ENCODE measurements around the gene CTDSPL.

The CTDSPL gene

GRCh38 chr3:37918627-37919026, 56.9 kb downstream of the CTDSPL start:
- no peak for DNase-seq

DNA sequence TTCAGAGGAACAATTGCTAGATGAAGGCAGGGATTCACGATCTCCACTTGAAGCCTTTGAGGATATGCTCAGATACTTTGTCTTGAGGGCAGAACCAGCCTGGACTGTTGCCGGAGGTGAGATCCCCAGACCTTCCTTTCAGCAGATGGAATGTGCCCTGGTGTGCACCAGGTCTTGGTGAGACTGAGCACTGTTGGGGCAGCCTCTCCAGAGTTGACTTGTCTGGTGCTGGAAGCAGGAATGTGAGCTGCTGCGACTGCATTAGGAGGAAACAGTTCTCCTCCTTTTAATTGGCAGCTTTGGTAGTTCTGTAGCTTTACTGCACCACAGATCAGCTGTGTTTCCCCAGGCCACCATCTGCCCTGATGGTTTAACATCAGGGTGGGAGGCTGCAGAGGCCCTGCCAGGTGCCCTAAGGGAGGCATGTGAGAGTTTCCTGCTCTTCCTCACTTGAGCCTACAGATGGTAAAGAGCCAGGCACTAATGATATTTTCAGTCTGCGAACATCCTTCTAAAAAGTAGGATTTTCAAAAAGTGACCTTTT, 58.5 kb downstream of the CTDSPL start:
- DNase-seq, result no peak

DNA sequence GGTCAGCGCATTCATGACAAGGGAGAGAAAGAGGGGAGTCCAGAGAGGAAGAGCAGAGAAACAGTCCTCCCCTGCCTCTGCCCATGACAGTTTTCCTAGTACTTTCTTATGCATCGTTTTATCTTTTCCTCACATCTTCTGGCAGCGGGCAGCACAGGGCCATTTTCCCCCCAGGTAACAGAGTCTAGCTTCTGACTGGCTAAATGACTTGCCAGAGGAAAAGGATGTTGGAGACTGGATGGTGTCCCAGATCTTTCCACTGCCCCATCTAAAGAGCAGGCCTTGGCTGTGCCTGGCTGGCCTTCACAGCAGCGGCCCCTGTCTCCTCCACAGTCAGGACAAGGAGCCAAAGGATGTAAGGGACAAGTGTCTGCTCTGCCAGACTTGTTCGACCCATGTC, 59.3 kb downstream of the CTDSPL start:
- no peak for DNase-seq

GRCh38 chr3:37922721-37923568, 61.3 kb downstream of the CTDSPL start:
- DNase-seq, result no peak

GRCh38 chr3:37923569-37924040, 61.9 kb downstream of the CTDSPL start:
- DNase-seq, result no peak

DNA sequence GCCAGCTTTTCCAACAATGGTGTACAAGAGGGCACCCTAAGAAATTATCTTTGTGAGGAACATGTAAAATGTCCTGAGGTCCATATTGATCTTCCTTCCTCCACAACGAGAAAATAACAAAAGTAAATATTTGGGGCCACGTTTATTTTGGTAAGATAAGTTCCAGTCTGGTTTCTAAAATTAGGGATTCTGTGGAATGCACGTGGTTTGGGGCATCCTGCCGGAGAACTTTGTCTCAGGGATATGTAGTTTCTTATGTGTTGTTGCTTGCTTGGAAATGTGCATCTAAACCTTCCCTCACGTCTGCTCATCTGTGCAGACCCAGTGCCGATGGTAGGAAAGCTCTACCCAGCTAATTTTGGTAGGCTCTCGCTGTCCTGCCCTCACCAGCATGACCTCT, 62.8 kb downstream of the CTDSPL start:
- DNase-seq, result no peak

- no peak for DNase-seq
Measured at GRCh38 chr3:37925157-37925556, 63.5 kb downstream of the CTDSPL start.

- no peak for DNase-seq
Measured at GRCh38 chr3:37926611-37927010, 64.9 kb downstream of the CTDSPL start.

GRCh38 chr3:37930495-37930894, 68.8 kb downstream of the CTDSPL start:
- DNase-seq, result no peak

GRCh38 chr3:37932505-37932904, 70.8 kb downstream of the CTDSPL start:
- peak in 1 of 2 experiments; percentile 22 for DNase-seq

DNA sequence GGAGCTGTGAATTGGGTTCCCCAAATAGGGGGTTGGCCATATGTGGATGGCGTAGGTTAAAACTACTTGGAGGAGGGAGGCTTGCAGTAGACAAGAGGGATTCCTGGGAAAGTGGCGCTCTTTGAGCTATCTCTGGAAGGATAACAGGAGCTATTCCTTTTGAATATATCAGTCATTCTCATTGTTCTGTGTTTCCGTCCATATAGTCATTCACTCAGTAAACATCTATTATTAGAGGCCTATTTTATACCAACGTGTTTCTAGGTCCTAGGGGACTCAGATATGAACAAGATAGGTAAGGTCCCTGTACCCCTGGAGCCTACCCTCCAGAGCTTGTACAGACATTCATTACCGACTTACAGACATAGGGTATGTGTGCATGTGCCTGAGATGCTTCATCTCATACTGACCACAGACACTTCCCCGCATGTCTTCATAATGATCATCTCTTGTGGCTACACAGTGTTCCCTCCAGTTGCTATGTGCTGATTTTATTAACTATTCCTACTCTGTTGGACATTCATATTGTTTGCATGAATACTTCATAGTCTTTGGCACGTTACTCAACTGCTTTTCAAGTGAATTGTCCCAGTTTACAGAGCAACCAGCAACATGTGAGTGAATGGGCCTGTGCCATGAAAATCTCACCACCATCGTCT, 73.1 kb downstream of the CTDSPL start:
- no peak for DNase-seq

DNA sequence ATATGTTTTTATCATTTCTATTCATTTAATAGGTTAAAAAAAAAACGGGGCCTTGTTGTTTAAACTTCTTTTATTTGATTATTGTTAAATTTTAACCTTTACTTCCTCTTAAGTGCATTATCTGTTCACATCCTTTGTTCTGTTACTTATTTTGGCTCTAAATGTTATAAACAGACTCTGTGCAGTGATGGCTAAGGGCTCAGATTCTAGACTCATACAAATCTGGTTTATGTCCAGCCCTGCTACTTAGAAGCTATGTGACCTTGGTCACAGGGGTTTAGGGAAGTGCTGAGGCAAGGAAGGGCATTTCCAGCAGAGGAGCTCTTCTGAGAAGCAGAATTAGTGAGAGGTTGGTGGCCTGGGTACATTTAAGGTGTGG, 73.6 kb downstream of the CTDSPL start:
- no peak for DNase-seq

- DNase-seq, result no peak
Measured at GRCh38 chr3:37935756-37936666, 74.3 kb downstream of the CTDSPL start.

GRCh38 chr3:37937156-37937555, 75.5 kb downstream of the CTDSPL start:
- no peak for DNase-seq

DNA sequence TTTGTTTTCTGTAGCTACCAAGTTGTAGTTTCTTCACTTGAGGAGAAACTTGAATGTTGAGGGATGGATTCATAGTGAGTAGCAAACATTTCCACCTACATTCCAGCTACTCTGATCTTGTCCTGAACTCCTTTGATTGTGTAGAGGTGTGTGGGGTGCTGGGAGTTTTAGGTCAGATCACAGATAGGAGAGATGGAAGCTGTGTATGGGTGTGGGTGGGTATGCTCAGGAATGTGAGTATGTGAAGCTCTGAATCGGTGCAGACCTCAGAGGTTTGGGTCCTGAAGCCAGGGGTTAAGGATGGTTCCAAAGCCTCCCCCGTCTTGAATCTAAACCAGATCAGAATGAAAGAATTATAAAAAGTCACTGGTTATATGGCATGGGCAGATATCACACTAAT, 76.3 kb downstream of the CTDSPL start:
- no peak for DNase-seq

DNA sequence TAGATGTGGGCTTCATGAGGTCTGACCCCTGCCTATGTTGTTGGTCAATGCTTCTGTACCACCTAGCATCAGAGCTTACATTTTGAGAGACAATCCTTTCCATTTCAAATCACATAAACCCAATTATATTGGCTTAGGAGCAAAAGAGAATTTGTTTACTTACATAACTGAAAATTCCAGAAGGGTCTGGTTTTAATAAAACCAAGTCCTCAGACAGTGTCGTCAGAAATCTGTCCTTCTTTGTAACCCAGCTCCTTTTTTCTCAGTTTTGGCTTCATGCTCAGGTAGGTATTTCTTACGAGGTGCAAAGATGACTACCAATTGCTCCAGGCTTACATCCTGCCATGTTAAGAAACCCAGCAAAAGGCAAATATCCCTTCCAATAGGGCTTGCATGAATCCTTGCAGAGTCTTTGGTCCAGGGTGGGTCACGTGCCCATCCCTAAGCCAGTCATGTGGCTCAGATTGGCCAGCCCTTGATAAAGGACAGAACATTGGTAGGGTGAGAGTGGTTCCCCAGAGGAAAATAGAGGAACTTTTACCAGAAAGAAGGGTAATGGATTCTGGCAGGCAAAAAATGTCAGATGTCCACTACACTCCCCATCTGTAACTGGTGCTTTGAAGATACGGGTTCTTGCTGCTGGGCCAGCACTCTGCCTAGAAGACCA, 78.7 kb downstream of the CTDSPL start:
- no peak for DNase-seq

GRCh38 chr3:37941608-37942508, 80.2 kb downstream of the CTDSPL start:
- no peak for DNase-seq

- DNase-seq, result no peak
Measured at GRCh38 chr3:37942646-37943045, 81.0 kb downstream of the CTDSPL start.

DNA sequence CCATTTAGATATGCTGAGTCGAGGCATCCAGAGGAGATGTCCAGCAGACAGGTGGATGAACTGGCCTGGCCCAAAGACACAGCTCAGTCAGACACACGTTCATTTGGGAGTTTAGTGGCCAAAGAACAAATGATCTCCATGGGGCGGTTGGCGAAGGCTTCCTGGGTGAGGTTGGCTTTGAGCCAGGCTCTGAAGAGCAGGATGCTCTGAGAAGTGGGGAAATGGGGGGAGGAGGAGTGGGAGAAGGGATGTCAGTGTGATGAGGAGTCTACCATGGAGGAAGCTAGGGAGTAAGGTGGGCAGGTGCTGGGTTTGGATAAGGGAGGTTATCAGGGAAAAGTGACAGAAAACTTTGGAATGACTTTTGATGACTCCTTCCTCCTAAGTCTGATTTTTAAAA, 81.4 kb downstream of the CTDSPL start:
- no peak for DNase-seq

- no peak for DNase-seq
Measured at GRCh38 chr3:37943631-37944314, 82.1 kb downstream of the CTDSPL start.

DNA sequence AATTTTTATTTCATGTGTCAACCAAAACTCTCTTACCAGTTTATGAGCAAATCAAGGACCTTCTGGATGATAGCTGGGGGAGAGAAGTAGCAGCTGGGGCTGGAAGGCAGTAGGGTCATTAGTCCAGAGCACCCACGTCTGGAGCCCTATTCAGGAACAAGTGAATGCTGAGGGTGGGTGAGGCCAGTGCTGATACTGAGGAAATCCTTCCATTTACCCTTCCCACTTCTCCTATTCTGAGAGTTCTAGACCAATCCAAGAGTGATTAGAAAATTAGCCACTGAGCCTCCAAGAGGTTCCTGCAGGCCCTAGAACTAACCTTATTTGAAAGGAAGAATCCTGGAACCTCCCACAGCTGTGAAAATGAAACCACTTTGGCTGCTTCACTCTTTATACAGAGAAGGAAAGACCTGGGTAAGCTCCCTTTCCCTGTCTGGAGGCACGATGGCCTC, 82.7 kb downstream of the CTDSPL start:
- DNase-seq, result no peak

All from cerebellar nuclear complex (tissue), 1 donor.